RPMI7951 (cell line): Measurements from ENCODE around the gene PALMD. TPM values are rescaled to one million over a fixed set of nuclear protein-coding genes. Genes with fewer than 3 reads are reported as not detected.

Source experiments
- total RNA-seq: library from RNA; depleted of rRNA; stranded (reverse); fragments of >200 nt; shearing (Covaris generic); gene quantifications from 2 replicates; pipeline ENCODE4 v1.2.3, GENCODE V29; 2014; rRNA removed

Gene PALMD
- total RNA-seq, 1 experiment from 2014 or later: 1.3 TPM

Other genes starting within 250 kb of the PALMD start
- 7.8 and 9.7 TPM in 2 replicates for gene FRRS1, start 120.5 kb downstream of the PALMD start, total RNA-seq
- gene AGL, start 204.2 kb downstream of the PALMD start, total RNA-seq: 8.2 and 10.2 TPM in 2 replicates